HepG2 (cell line): ENCODE data around the gene KSR1. TPM values are rescaled to one million over a fixed set of nuclear protein-coding genes. Genes with fewer than 3 reads are reported as not detected.

Experiments used
- CENPX ChIP-seq: sonication (generic); formaldehyde crosslinking; IDR thresholded peaks from 2 replicates; pipeline ENCODE4 v1.9.0; 2021; ENCODE audit warnings: mild to moderate bottlenecking, missing genetic modification reagents, moderate library complexity
- HOXA9 ChIP-seq: sonication (generic); formaldehyde crosslinking; IDR thresholded peaks from 2 replicates; pipeline ENCODE4 v1.8.1; 2022; ENCODE audit warnings: missing genetic modification reagents, mild to moderate bottlenecking, moderate library complexity, borderline replicate concordance
- MEIS2 ChIP-seq: sonication (generic); formaldehyde crosslinking; IDR thresholded peaks from 2 replicates; pipeline ENCODE4 v1.9.0; 2021; ENCODE audit warnings: mild to moderate bottlenecking, missing genetic modification reagents
- MTA1 ChIP-seq: sonication (generic); formaldehyde crosslinking; IDR thresholded peaks from 2 replicates; pipeline ENCODE4 v1.4.0; 2020; ENCODE audit warnings: missing genetic modification reagents, mild to moderate bottlenecking, borderline replicate concordance
- NFIC ChIP-seq: IDR thresholded peaks from 2 replicates; pipeline ENCODE4 v1.6.1; 2012; ENCODE audit warnings: mild to moderate bottlenecking, low read length, inconsistent platforms
- SRSF9 ChIP-seq: fragments of 200-400 bp; formaldehyde crosslinking; IDR thresholded peaks from 2 replicates; pipeline ENCODE4 v1.6.1; 2018; ENCODE audit warnings: borderline replicate concordance, mild to moderate bottlenecking, low read depth, low read length; ENCODE audit not compliant: insufficient read depth, poor library complexity, severe bottlenecking
- ZKSCAN1 ChIP-seq: fragments of 150-350 bp; IDR thresholded peaks from 2 replicates; pipeline ENCODE4 v1.6.1; 2014; ENCODE audit warnings: low read length
- ZNF441 ChIP-seq: sonication (generic); formaldehyde crosslinking; IDR thresholded peaks from 2 replicates; pipeline ENCODE4 v1.7.0; 2021; ENCODE audit warnings: missing genetic modification reagents, borderline replicate concordance
- polyA plus RNA-seq, 8 experiments: library from polyadenylated mRNA; depleted of rRNA in 3 of 8; stranded (reverse) in 7 of 8; unstranded in 1 of 8; fragments of >200 nt; fragmentation: Illumina TruSeq in 4 of 8; extraction: Trizol in 4 of 8; gene quantifications; 2 replicates each; pipeline versions ENCODE4 v1.2.1 to v1.2.3, GENCODE V29; 2011 to 2016; ENCODE audit warnings: low read depth in 4 of 8, missing spikeins in 1 of 8, mixed read lengths in 1 of 8; ENCODE audit not compliant: insufficient read depth in 1 of 8
- total RNA-seq, 5 experiments: library from RNA; depleted of rRNA; stranded (reverse); fragments of >200 nt; fragmentation: Illumina TruSeq; extraction: Trizol; gene quantifications; 2 replicates each; pipeline ENCODE4 v1.2.3, GENCODE V29; 2016; ENCODE audit warnings: low read depth in 1 of 5
- TF ChIP-seq, protein P1 (sequence below): IDR thresholded peaks from 2 replicates; pipeline ENCODE4 v1.6.1; 2016; ENCODE audit warnings: low read depth, missing genetic modification reagents, missing compliant biosample characterization
- TF ChIP-seq, protein P2 (sequence below): sonication (generic); formaldehyde crosslinking; IDR thresholded peaks from 2 replicates; pipeline ENCODE4 v1.5.0; 2020; ENCODE audit warnings: mild to moderate bottlenecking, missing genetic modification reagents, borderline replicate concordance
- TF ChIP-seq, protein P3 (sequence below): sonication (generic); formaldehyde crosslinking; IDR thresholded peaks from 2 replicates; pipeline ENCODE4 v1.5.0; 2020; ENCODE audit warnings: missing genetic modification reagents, mild to moderate bottlenecking, borderline replicate concordance
- TF ChIP-seq, protein P4 (sequence below): sonication (generic); formaldehyde crosslinking; IDR thresholded peaks from 2 replicates; pipeline ENCODE4 v1.5.0; 2020; ENCODE audit warnings: mild to moderate bottlenecking, missing genetic modification reagents
- TF ChIP-seq, protein P5 (sequence below): sonication (generic); formaldehyde crosslinking; IDR thresholded peaks from 2 replicates; pipeline ENCODE4 v1.5.0; 2020; ENCODE audit warnings: mild to moderate bottlenecking, missing genetic modification reagents, borderline replicate concordance

The KSR1 gene
- total and polyA plus RNA-seq, 2 of the 13 experiments (the other 11 are each of a cell fraction or from before 2014, with no cell fraction given), result 10.1 to 16.6 TPM

DNA sequence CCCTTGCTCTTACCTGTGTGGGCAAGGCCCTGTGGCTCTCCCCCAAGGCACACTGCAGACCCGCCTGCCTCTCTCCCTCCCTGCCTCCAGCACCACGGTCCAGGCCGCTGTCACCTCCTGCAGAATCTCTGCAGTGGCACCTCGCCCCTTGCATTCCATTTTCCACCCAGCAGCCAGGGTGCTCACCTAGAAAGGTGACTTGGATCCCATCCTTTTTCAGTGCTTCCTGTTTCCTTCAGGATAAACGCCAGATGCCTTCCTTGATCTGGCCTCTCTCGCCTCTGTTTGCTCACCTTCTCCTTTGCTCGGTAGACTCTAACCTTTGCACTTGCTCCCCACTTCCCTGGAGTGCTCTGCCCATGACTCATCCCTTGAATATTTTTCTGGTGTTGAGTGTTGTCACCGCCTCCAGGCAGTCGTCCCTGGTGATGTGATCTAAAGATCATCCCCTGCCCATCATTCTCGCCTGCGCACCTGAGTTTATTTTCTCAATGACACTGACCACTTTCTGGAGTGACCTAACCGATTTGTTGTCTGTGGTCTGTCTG, 95.5 kb downstream of the KSR1 start (continued):
- TF ChIP-seq, protein P1, sequence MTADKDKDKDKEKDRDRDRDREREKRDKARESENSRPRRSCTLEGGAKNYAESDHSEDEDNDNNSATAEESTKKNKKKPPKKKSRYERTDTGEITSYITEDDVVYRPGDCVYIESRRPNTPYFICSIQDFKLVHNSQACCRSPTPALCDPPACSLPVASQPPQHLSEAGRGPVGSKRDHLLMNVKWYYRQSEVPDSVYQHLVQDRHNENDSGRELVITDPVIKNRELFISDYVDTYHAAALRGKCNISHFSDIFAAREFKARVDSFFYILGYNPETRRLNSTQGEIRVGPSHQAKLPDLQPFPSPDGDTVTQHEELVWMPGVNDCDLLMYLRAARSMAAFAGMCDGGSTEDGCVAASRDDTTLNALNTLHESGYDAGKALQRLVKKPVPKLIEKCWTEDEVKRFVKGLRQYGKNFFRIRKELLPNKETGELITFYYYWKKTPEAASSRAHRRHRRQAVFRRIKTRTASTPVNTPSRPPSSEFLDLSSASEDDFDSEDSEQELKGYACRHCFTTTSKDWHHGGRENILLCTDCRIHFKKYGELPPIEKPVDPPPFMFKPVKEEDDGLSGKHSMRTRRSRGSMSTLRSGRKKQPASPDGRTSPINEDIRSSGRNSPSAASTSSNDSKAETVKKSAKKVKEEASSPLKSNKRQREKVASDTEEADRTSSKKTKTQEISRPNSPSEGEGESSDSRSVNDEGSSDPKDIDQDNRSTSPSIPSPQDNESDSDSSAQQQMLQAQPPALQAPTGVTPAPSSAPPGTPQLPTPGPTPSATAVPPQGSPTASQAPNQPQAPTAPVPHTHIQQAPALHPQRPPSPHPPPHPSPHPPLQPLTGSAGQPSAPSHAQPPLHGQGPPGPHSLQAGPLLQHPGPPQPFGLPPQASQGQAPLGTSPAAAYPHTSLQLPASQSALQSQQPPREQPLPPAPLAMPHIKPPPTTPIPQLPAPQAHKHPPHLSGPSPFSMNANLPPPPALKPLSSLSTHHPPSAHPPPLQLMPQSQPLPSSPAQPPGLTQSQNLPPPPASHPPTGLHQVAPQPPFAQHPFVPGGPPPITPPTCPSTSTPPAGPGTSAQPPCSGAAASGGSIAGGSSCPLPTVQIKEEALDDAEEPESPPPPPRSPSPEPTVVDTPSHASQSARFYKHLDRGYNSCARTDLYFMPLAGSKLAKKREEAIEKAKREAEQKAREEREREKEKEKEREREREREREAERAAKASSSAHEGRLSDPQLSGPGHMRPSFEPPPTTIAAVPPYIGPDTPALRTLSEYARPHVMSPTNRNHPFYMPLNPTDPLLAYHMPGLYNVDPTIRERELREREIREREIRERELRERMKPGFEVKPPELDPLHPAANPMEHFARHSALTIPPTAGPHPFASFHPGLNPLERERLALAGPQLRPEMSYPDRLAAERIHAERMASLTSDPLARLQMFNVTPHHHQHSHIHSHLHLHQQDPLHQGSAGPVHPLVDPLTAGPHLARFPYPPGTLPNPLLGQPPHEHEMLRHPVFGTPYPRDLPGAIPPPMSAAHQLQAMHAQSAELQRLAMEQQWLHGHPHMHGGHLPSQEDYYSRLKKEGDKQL, result no peak
- TF ChIP-seq HOXA9, result no peak
- TF ChIP-seq CENPX, result no peak
- peak; percentile 67; the same call in 1 of the 2 replicates for TF ChIP-seq MTA1 (CRISPR knock-in tag)
- no peak for TF ChIP-seq SRSF9
- no peak; the same call in 1 of the 2 replicates for TF ChIP-seq ZNF441 (CRISPR knock-in tag)
- no peak for TF ChIP-seq NFIC
- TF ChIP-seq MEIS2 (CRISPR knock-in tag), result no peak
- TF ChIP-seq, protein P2, sequence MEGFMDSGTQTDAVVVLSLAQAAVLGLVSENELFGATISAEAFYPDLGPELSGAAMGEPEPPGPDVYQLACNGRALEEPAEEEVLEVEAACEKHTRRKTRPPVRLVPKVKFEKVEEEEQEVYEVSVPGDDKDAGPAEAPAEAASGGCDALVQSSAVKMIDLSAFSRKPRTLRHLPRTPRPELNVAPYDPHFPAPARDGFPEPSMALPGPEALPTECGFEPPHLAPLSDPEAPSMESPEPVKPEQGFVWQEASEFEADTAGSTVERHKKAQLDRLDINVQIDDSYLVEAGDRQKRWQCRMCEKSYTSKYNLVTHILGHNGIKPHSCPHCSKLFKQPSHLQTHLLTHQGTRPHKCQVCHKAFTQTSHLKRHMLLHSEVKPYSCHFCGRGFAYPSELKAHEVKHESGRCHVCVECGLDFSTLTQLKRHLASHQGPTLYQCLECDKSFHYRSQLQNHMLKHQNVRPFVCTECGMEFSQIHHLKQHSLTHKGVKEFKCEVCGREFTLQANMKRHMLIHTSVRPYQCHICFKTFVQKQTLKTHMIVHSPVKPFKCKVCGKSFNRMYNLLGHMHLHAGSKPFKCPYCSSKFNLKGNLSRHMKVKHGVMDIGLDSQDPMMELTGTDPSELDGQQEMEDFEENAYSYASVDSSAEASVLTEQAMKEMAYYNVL, result 0 out of 2 replicates have a peak, but pooled peaks have one; percentile 30
- no peak for TF ChIP-seq ZKSCAN1
- TF ChIP-seq, protein P3, sequence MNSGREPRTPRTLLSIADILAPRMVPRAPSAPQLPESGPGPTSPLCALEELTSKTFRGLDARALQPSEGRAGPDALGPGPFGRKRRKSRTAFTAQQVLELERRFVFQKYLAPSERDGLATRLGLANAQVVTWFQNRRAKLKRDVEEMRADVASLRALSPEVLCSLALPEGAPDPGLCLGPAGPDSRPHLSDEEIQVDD (CRISPR knock-in tag), result no peak
- TF ChIP-seq, protein P4, sequence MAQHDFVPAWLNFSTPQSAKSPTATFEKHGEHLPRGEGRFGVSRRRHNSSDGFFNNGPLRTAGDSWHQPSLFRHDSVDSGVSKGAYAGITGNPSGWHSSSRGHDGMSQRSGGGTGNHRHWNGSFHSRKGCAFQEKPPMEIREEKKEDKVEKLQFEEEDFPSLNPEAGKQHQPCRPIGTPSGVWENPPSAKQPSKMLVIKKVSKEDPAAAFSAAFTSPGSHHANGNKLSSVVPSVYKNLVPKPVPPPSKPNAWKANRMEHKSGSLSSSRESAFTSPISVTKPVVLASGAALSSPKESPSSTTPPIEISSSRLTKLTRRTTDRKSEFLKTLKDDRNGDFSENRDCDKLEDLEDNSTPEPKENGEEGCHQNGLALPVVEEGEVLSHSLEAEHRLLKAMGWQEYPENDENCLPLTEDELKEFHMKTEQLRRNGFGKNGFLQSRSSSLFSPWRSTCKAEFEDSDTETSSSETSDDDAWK (CRISPR knock-in tag), result no peak
- TF ChIP-seq, protein P5, sequence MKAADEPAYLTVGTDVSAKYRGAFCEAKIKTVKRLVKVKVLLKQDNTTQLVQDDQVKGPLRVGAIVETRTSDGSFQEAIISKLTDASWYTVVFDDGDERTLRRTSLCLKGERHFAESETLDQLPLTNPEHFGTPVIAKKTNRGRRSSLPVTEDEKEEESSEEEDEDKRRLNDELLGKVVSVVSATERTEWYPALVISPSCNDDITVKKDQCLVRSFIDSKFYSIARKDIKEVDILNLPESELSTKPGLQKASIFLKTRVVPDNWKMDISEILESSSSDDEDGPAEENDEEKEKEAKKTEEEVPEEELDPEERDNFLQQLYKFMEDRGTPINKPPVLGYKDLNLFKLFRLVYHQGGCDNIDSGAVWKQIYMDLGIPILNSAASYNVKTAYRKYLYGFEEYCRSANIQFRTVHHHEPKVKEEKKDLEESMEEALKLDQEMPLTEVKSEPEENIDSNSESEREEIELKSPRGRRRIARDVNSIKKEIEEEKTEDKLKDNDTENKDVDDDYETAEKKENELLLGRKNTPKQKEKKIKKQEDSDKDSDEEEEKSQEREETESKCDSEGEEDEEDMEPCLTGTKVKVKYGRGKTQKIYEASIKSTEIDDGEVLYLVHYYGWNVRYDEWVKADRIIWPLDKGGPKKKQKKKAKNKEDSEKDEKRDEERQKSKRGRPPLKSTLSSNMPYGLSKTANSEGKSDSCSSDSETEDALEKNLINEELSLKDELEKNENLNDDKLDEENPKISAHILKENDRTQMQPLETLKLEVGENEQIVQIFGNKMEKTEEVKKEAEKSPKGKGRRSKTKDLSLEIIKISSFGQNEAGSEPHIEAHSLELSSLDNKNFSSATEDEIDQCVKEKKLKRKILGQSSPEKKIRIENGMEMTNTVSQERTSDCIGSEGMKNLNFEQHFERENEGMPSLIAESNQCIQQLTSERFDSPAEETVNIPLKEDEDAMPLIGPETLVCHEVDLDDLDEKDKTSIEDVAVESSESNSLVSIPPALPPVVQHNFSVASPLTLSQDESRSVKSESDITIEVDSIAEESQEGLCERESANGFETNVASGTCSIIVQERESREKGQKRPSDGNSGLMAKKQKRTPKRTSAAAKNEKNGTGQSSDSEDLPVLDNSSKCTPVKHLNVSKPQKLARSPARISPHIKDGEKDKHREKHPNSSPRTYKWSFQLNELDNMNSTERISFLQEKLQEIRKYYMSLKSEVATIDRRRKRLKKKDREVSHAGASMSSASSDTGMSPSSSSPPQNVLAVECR, result peak; percentile 54; the same call in 1 of the 2 replicates
